ENCODE measurements around the gene FLII.
"Not testable (repeated sequence)": the region's sequence is repeated elsewhere in the genome, so short reads cannot be mapped to it uniquely, and the experiment has no call there.

FLII gene

GRCh38 chr17:18258356-18259038, at the start of gene FLII:
FLII (minus strand) TSS chr17:18258738; CDS start chr17:18258690, 48 bp downstream.
- peak; percentile 70 for DNase-seq

- DNase-seq = not testable (repeated sequence)
Measured at GRCh38 chr17:18303206-18303605, 44.7 kb upstream of the FLII start.

- DNase-seq = no peak
Measured at GRCh38 chr17:18300725-18301480, 42.4 kb upstream of the FLII start.

- DNase-seq = not testable (repeated sequence)
Measured at GRCh38 chr17:18298061-18298460, 39.5 kb upstream of the FLII start.

- DNase-seq = no peak
Measured at GRCh38 chr17:18291718-18292540, 33.4 kb upstream of the FLII start.

GRCh38 chr17:18285296-18285695, 26.8 kb upstream of the FLII start:
- DNase-seq = no peak

GRCh38 chr17:18281788-18282187, 23.2 kb upstream of the FLII start:
- no peak for DNase-seq

GRCh38 chr17:18280766-18281371, 22.3 kb upstream of the FLII start:
- no peak for DNase-seq

- no peak for DNase-seq
Measured at GRCh38 chr17:18280249-18280648, 21.7 kb upstream of the FLII start.

- no peak for DNase-seq
Measured at GRCh38 chr17:18278867-18279266, 20.3 kb upstream of the FLII start.

GRCh38 chr17:18277076-18277475, 18.5 kb upstream of the FLII start:
- no peak for DNase-seq

- DNase-seq = no peak
Measured at GRCh38 chr17:18270046-18270931, 11.8 kb upstream of the FLII start.

GRCh38 chr17:18267927-18268711, 9.6 kb upstream of the FLII start:
- DNase-seq = no peak

- no peak for DNase-seq
Measured at GRCh38 chr17:18267366-18267765, 8.8 kb upstream of the FLII start.

- no peak for DNase-seq
Measured at GRCh38 chr17:18263885-18264682, 5.5 kb upstream of the FLII start.

- DNase-seq = no peak
Measured at GRCh38 chr17:18262641-18263040, 4.1 kb upstream of the FLII start.

GRCh38 chr17:18262111-18262510, 3.6 kb upstream of the FLII start:
- no peak for DNase-seq

GRCh38 chr17:18261659-18262058, 3.1 kb upstream of the FLII start:
- DNase-seq = no peak

- DNase-seq = peak; percentile 29
Measured at GRCh38 chr17:18261146-18261515, 2.6 kb upstream of the FLII start.

All from activated naive CD4-positive, alpha-beta T cell treated with anti-CD3 and anti-CD28 coated beads, Interleukin-2, amount 50 U/mL, for 16 hours (primary cell).